OCI-LY7 (cell line): Measurements from ENCODE around the gene ADAMTS17. TPM values are rescaled to one million over a fixed set of nuclear protein-coding genes. Genes with fewer than 3 reads are reported as not detected.

Source experiments
- BruUV-seq: library from RNA; stranded (reverse); fragments of 400-500 nt; replicated peaks from 2 replicates; lab custom pipeline; 2021; lab: Mats Ljungman, UMichigan
- CTCF ChIA-PET: fragments of 300-600 bp; sonication (Branson Sonifier 250); formaldehyde crosslinking; loops from one replicate; lab custom pipeline; 2022; ENCODE audit warnings: antibody characterized with exemption; ENCODE audit not compliant: unreplicated experiment; lab: Charles Lee
- POLR2A ChIA-PET: fragments of 300-600 bp; sonication (Branson Sonifier 250); formaldehyde crosslinking; loops from one replicate; lab custom pipeline; 2022; ENCODE audit warnings: antibody characterized with exemption; lab: Charles Lee
- DNase-seq: peaks from one replicate; pipeline ENCODE4 v3.0.0-alpha.2; 2015; ENCODE audit warnings: low spot score
- H2AFZ ChIP-seq: fragments of 200-600 bp; sonication (generic), shearing (Covaris generic); 2 replicates; pipeline ENCODE4 v1.6.1; 2014; ENCODE audit warnings: mild to moderate bottlenecking, antibody characterized with exemption, low read length, moderate library complexity
- H3K27ac ChIP-seq: fragments of 200-600 bp; sonication (generic); 2 replicates; pipeline ENCODE4 v1.5.1; 2014; ENCODE audit warnings: mixed run types, low read depth, mild to moderate bottlenecking, moderate library complexity, low read length, inconsistent platforms; ENCODE audit not compliant: poor library complexity, severe bottlenecking
- H3K36me3 ChIP-seq: fragments of 200-600 bp; sonication (generic); 2 replicates; pipeline ENCODE4 v1.6.1; 2014; ENCODE audit warnings: mild to moderate bottlenecking, antibody characterized with exemption, low read length, moderate library complexity, mixed read lengths; ENCODE audit not compliant: insufficient read depth
- H3K4me1 ChIP-seq: fragments of 200-600 bp; sonication (generic); 2 replicates; pipeline ENCODE4 v1.5.1; 2014; ENCODE audit warnings: mild to moderate bottlenecking, low read length; ENCODE audit not compliant: insufficient read depth, poor library complexity, severe bottlenecking
- H3K4me2 ChIP-seq: fragments of 200-600 bp; sonication (generic); 2 replicates; pipeline ENCODE4 v1.6.1; 2014; ENCODE audit warnings: mild to moderate bottlenecking, low read length
- H3K4me3 ChIP-seq: fragments of 200-600 bp; sonication (generic); 2 replicates; pipeline ENCODE4 v1.5.1; 2014; ENCODE audit warnings: mild to moderate bottlenecking, low read depth, low read length; ENCODE audit not compliant: poor library complexity, severe bottlenecking
- H3K79me2 ChIP-seq: fragments of 200-600 bp; sonication (generic); 2 replicates; pipeline ENCODE4 v1.6.1; 2016; ENCODE audit warnings: low read depth, mild to moderate bottlenecking, low read length, moderate library complexity, mixed read lengths; ENCODE audit not compliant: insufficient read depth
- H3K9me2 ChIP-seq: fragments of 200-600 bp; sonication (generic); 2 replicates; pipeline ENCODE4 v1.6.1; 2016; ENCODE audit warnings: mild to moderate bottlenecking, low read length, mixed read lengths; ENCODE audit not compliant: insufficient read depth
- H3K9me3 ChIP-seq: fragments of 200-600 bp; sonication (generic); 2 replicates; pipeline ENCODE4 v1.6.1; 2014; ENCODE audit warnings: mild to moderate bottlenecking, mixed run types, low read length, mixed read lengths
- H4K20me1 ChIP-seq: fragments of 200-600 bp; sonication (generic); 2 replicates; pipeline ENCODE4 v1.6.1; 2014; ENCODE audit warnings: mild to moderate bottlenecking, antibody characterized with exemption, low read length, moderate library complexity, mixed read lengths; ENCODE audit not compliant: insufficient read depth
- CTCF ChIP-seq: fragments of 200-600 bp; sonication (generic); conservative IDR thresholded peaks from 2 replicates; pipeline ENCODE4 v1.5.1; 2014; ENCODE audit warnings: mild to moderate bottlenecking, antibody characterized with exemption, low read length, moderate library complexity, mixed read lengths
- EZH2phosphoT487 ChIP-seq: fragments of 200-600 bp; sonication (generic); IDR thresholded peaks from 2 replicates; pipeline ENCODE4 v1.6.1; 2018; ENCODE audit warnings: low read depth, borderline replicate concordance, mild to moderate bottlenecking, mixed run types, antibody characterized with exemption, low read length, moderate library complexity, mixed read lengths
- intact Hi-C: fragments of 100-400 bp; cut with micrococcal nuclease; formaldehyde crosslinking; loops from one replicate; pipeline ENCODE4 v1.10.0; 2022; ENCODE audit not compliant: unreplicated experiment
- total RNA-seq, 2 experiments: library from RNA; depleted of rRNA in 1 of 2; stranded (reverse); fragments of >200 nt in 1 of 2; shearing (Covaris generic) in 1 of 2; gene quantifications; 2 replicates each; pipeline ENCODE4 v1.2.3, GENCODE V29; 2014 to 2022

Gene ADAMTS17
- total RNA-seq, 2 experiments from 2014 or later, result not detected

GRCh38 chr15:100008258-100008657, 333.5 kb downstream of the ADAMTS17 start:
- CTCF ChIA-PET, result no interaction called here
- TF ChIP-seq CTCF, result no peak
- TF ChIP-seq EZH2phosphoT487, result no peak
- Histone ChIP-seq H3K9me3 (no peaks in the 10 kb centered on the region), H4K20me1 (no peaks in the 10 kb centered on the region), H3K4me1 (no peaks in the 10 kb centered on the region), H2AFZ (no peak overlapping the region), H3K4me3 (no peak overlapping the region), H3K4me2 (no peak overlapping the region), H3K36me3 (no peaks in the 10 kb centered on the region), H3K27ac (no peak overlapping the region), H3K9me2 (no peaks in the 10 kb centered on the region), H3K79me2 (no peaks in the 10 kb centered on the region)
- intact Hi-C loops, result no loop called here
- no peak for DNase-seq
- no TSS peak for BruUV-seq
- POLR2A ChIA-PET, result no interaction called here

GRCh38 chr15:100007609-100008008, 334.2 kb downstream of the ADAMTS17 start:
- no peak for DNase-seq
- CTCF ChIA-PET, result no interaction called here

GRCh38 chr15:100005715-100006114, 336.1 kb downstream of the ADAMTS17 start:
- H3K9me2 ChIP-seq, result no peaks in the 10 kb centered on the region
- DNase-seq, result no peak
- no peak overlapping the region for H2AFZ ChIP-seq
- intact Hi-C loops, result no loop called here
- no peaks in the 10 kb centered on the region for H3K79me2 ChIP-seq
- no peak overlapping the region for H3K4me2 ChIP-seq
- no peaks in the 10 kb centered on the region for H3K36me3 ChIP-seq
- TF ChIP-seq CTCF, result no peak
- no peak for TF ChIP-seq EZH2phosphoT487
- H3K4me1 ChIP-seq, result no peaks in the 10 kb centered on the region
- ChIA-PET CTCF (no interaction called here), POLR2A (no interaction called here)
- no peaks in the 10 kb centered on the region for H4K20me1 ChIP-seq
- H3K4me3 ChIP-seq, result no peak overlapping the region
- H3K27ac ChIP-seq, result no peak overlapping the region
- H3K9me3 ChIP-seq, result no peaks in the 10 kb centered on the region
- no TSS peak for BruUV-seq

More at GRCh38 chr15:100007609-100008008, 334.2 kb downstream of the ADAMTS17 start:
- TF ChIP-seq CTCF, result no peak
- TF ChIP-seq EZH2phosphoT487, result no peak
- intact Hi-C loops, result no loop called here
- H3K4me2 ChIP-seq, result no peak overlapping the region
- H3K36me3 ChIP-seq, result no peaks in the 10 kb centered on the region
- no peak overlapping the region for H3K27ac ChIP-seq
- no peaks in the 10 kb centered on the region for H3K9me2 ChIP-seq
- no peak overlapping the region for H2AFZ ChIP-seq
- POLR2A ChIA-PET, result no interaction called here
- no peak overlapping the region for H3K4me3 ChIP-seq
- no peaks in the 10 kb centered on the region for H3K4me1 ChIP-seq
- no peaks in the 10 kb centered on the region for H3K79me2 ChIP-seq
- no TSS peak for BruUV-seq
- H4K20me1 ChIP-seq, result no peaks in the 10 kb centered on the region
- no peaks in the 10 kb centered on the region for H3K9me3 ChIP-seq
